Measurements from ENCODE around the gene PRR12. TPM values are rescaled to one million over a fixed set of nuclear protein-coding genes. Genes with fewer than 3 reads are reported as not detected.
A peak's percentile ranks its signal among the peaks of the same experiment; 100 is the strongest.

Gene PRR12
- total and polyA plus RNA-seq, 9 of the 15 experiments (the other 6 are each of a cell fraction or from before 2014, with no cell fraction given): 0.01 to 21.1 (median 0.98) TPM

DNA sequence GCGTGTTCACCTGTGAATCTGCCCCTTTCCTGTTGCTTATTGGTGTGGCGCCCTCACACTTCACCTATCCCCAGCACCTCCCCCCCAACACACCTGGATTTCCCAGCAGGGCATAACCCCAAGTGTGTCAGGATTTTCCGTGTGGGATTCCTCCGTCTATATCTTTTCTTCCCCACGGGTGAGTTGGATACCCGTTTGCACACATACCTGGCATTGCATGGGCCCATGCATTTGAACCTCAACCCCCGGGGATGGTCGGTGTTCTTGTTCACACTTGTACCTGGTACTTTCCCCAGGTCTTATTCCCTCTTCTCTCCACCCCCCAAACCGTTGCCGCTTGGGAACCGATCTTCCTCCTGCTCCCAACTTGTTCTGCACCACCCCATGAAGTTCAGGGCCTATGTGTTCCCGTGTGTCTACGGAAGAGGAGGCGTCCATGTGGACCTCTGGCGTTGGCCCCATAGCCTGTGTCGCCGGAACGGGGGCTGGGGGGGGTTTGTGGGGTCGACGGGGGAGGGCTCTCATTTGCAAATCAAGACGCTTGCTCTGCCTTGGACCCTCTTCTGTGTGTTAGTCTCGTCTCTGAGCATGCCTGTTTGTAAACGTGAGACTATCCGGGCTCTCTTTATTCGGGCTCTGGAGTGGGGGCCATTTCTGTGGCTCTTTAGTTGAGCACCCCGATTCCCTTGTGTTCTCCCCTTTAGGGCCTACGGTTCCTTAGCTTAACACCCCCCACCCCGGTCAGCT lies 1.7 kb downstream of the PRR12 start:
- peak overlapping the region; percentile 62 to 90 for H3K9ac ChIP-seq (ENCODE audit: insufficient read depth in 1 of 2, low read depth in 2 of 2, low read length in 2 of 2)
- H3K79me2 ChIP-seq (ENCODE audit: control insufficient read depth, insufficient read depth, low read length): peaks cover 41% of the 10 kb centered on the region
- H3K4me3 ChIP-seq: peak overlapping the region; percentile 88
- ATAC-seq: 0 out of 3 replicates have a peak, but pooled peaks have one; percentile 0
- H3K9me1 ChIP-seq (ENCODE audit: control insufficient read depth, insufficient read depth, low read length): peaks cover 3% of the 10 kb centered on the region
- intact Hi-C loops (cut with micrococcal nuclease) (loop anchor here (5.0 kb wide), 2 partner anchors 170 to 435 kb away; partner anchors contain the start of genes HRC, TRPM4 and TSKS), in situ Hi-C loops (cut with MboI) (no loop called here)
- ChIA-PET CTCF (ENCODE audit: low intra/inter-chr PET ratio) (no interaction called here), POLR2A (interaction anchor here (0.6 to 1.5 kb wide), 10 partner anchors 12 to 282 kb away, joined by 3 to 9 read pairs (median 3); partner anchors contain the start of genes NOSIP and SCAF1)
- peak in 2 of 4 experiments; percentile 35 to 55 for DNase-seq (ENCODE audit: extremely low read depth in 1 of 4, low spot score in 3 of 4)
- no peaks in the 10 kb centered on the region for H3K9me3 ChIP-seq (replicated peaks; ENCODE audit: control insufficient read depth, insufficient read depth, low read depth, low read length)
- H3K36me3 ChIP-seq (ENCODE audit: control insufficient read depth, insufficient read depth, low read length): peaks cover 39% of the 10 kb centered on the region
- H3K27ac ChIP-seq (ENCODE audit: extremely low read depth, low read depth, low read length): peak overlapping the region; percentile 85
- H4K20me1 ChIP-seq (replicated peaks; ENCODE audit: control insufficient read depth, insufficient read depth, low read length): peaks cover 6% of the 10 kb centered on the region; the same call in 1 of the 2 replicates
- peak overlapping the region; percentile 94 for H3K4me2 ChIP-seq (ENCODE audit: insufficient read depth, low read length)
- no TSS peak for BruUV-seq (replicated peaks)
- no peaks in the 10 kb centered on the region for H3K27me3 ChIP-seq (ENCODE audit: control insufficient read depth in 2 of 2, insufficient read depth in 2 of 2, low read length in 2 of 2)
- WGBS (ENCODE audit: insufficient coverage, low coverage, missing lambda C conversion rate): 0% methylated on average over 25 of the region's 28 CpGs
- FAIRE-seq: no peak
- peaks cover 10 to 56% of the 10 kb centered on the region in 2 experiments; a peak in 4 of 5 replicates for H3K4me1 ChIP-seq (replicated peaks in 1 of 2; ENCODE audit: control insufficient read depth in 2 of 2, insufficient read depth in 2 of 2, low read length in 2 of 2)
- H2AFZ ChIP-seq (ENCODE audit: low read depth, low read length): peak overlapping the region; percentile 35; the same call in 1 of the 2 replicates
- TF ChIP-seq RBFOX2 (IDR thresholded peaks at IDR 0.05; ENCODE audit: low read depth, low read length) (no peak), DDX20 (tag; IDR thresholded peaks at IDR 0.05; ENCODE audit: low read depth) (no peak), MAZ (CRISPR knock-in tag; conservative IDR thresholded peaks at IDR 0.05 in 1 of 2, IDR thresholded peaks at IDR 0.05 in 1 of 2) (0 out of 4 replicates have a peak, but pooled peaks of 1 of the 2 experiments have one; percentile 43), SAFB (IDR thresholded peaks at IDR 0.05; ENCODE audit: borderline replicate concordance, low read depth, low read length) (no peak), RBBP5 (IDR thresholded peaks at IDR 0.05; ENCODE audit: borderline replicate concordance, insufficient read depth, low read length, poor library complexity, severe bottlenecking) (peak; percentile 29), HMG20A (CRISPR knock-in tag; conservative IDR thresholded peaks at IDR 0.05) (no peak), ZNF57 (CRISPR knock-in tag; IDR thresholded peaks at IDR 0.05) (no peak), E4F1 (CRISPR knock-in tag; IDR thresholded peaks at IDR 0.05; ENCODE audit: borderline replicate concordance) (no peak), CAMTA2 (CRISPR knock-in tag; conservative IDR thresholded peaks at IDR 0.05) (no peak), ERF (CRISPR knock-in tag; IDR thresholded peaks at IDR 0.05) (no peak)
- TF ChIP-seq, protein P1, sequence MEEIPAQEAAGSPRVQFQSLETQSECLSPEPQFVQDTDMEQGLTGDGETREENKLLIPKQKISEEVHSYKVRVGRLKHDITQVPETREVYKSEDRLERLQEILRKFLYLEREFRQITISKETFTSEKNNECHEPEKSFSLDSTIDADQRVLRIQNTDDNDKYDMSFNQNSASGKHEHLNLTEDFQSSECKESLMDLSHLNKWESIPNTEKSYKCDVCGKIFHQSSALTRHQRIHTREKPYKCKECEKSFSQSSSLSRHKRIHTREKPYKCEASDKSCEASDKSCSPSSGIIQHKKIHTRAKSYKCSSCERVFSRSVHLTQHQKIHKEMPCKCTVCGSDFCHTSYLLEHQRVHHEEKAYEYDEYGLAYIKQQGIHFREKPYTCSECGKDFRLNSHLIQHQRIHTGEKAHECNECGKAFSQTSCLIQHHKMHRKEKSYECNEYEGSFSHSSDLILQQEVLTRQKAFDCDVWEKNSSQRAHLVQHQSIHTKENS (CRISPR knock-in tag; IDR thresholded peaks at IDR 0.05): no peak
- TF ChIP-seq, protein P2, sequence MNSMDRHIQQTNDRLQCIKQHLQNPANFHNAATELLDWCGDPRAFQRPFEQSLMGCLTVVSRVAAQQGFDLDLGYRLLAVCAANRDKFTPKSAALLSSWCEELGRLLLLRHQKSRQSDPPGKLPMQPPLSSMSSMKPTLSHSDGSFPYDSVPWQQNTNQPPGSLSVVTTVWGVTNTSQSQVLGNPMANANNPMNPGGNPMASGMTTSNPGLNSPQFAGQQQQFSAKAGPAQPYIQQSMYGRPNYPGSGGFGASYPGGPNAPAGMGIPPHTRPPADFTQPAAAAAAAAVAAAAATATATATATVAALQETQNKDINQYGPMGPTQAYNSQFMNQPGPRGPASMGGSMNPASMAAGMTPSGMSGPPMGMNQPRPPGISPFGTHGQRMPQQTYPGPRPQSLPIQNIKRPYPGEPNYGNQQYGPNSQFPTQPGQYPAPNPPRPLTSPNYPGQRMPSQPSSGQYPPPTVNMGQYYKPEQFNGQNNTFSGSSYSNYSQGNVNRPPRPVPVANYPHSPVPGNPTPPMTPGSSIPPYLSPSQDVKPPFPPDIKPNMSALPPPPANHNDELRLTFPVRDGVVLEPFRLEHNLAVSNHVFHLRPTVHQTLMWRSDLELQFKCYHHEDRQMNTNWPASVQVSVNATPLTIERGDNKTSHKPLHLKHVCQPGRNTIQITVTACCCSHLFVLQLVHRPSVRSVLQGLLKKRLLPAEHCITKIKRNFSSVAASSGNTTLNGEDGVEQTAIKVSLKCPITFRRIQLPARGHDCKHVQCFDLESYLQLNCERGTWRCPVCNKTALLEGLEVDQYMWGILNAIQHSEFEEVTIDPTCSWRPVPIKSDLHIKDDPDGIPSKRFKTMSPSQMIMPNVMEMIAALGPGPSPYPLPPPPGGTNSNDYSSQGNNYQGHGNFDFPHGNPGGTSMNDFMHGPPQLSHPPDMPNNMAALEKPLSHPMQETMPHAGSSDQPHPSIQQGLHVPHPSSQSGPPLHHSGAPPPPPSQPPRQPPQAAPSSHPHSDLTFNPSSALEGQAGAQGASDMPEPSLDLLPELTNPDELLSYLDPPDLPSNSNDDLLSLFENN (IDR thresholded peaks at IDR 0.05; ENCODE audit: low read depth in 2 of 2, low read length in 2 of 2): no peak

Measured in K562 (cell line).